Caco-2 (cell line): ENCODE data around the gene SKAP1. TPM values are rescaled to one million over a fixed set of nuclear protein-coding genes. Genes with fewer than 3 reads are reported as not detected.
A peak's percentile ranks its signal among the peaks of the same experiment; 100 is the strongest.

Source experiments
- BruUV-seq: library from RNA; stranded (reverse); fragments of 400-500 nt; replicated peaks from 2 replicates; lab custom pipeline; 2021; lab: Mats Ljungman, UMichigan
- CTCF ChIA-PET: fragments of 300-600 bp; sonication (Branson Sonifier 250); formaldehyde crosslinking; loops from one replicate; lab custom pipeline; 2022; ENCODE audit warnings: antibody characterized with exemption; lab: Charles Lee
- POLR2A ChIA-PET: fragments of 300-600 bp; sonication (Branson Sonifier 250); formaldehyde crosslinking; loops from one replicate; lab custom pipeline; 2022; ENCODE audit warnings: antibody characterized with exemption; lab: Charles Lee
- DNase-seq, 2 experiments: peaks; one replicate each; pipeline versions ENCODE4 v3.0.0 to v3.0.0-alpha.2; 2020 to 2022
- H3K27me3 ChIP-seq: replicated peaks from 2 replicates; pipeline ENCODE4 v1.6.0; 2011; ENCODE audit warnings: low read length; ENCODE audit not compliant: control insufficient read depth, insufficient read depth
- H3K36me3 ChIP-seq: 2 replicates; pipeline ENCODE4 v1.5.1; 2011; ENCODE audit warnings: low read length; ENCODE audit not compliant: control insufficient read depth, insufficient read depth
- H3K4me1 ChIP-seq: fragments of 250-450 bp; sonication (Bioruptor Pico); 2 replicates; pipeline ENCODE4 v1.5.1; 2020; ENCODE audit warnings: mild to moderate bottlenecking
- H3K4me3 ChIP-seq: 2 replicates; pipeline ENCODE4 v1.5.1; 2011; ENCODE audit warnings: low read depth, mild to moderate bottlenecking, control low read depth, low read length
- H3K9me3 ChIP-seq: fragments of 250-450 bp; sonication (Bioruptor Pico); 2 replicates; pipeline ENCODE4 v1.5.1; 2020; ENCODE audit warnings: mild to moderate bottlenecking, moderate library complexity
- H3K27ac Mint-ChIP-seq: one replicate; pipeline ENCODE4 v1.8.0; 2022; ENCODE audit warnings: mixed read lengths; ENCODE audit not compliant: unreplicated experiment
- H3K27me3 Mint-ChIP-seq: one replicate; pipeline ENCODE4 v1.8.0; 2022; ENCODE audit warnings: mixed read lengths; ENCODE audit not compliant: insufficient read depth, unreplicated experiment
- H3K36me3 Mint-ChIP-seq: one replicate; pipeline ENCODE4 v1.8.0; 2022; ENCODE audit warnings: mild to moderate bottlenecking, mixed read lengths; ENCODE audit not compliant: insufficient read depth, unreplicated experiment
- H3K4me1 Mint-ChIP-seq: one replicate; pipeline ENCODE4 v1.8.0; 2022; ENCODE audit warnings: low read depth, mixed read lengths; ENCODE audit not compliant: unreplicated experiment
- H3K4me3 Mint-ChIP-seq: one replicate; pipeline ENCODE4 v1.8.0; 2022; ENCODE audit warnings: mild to moderate bottlenecking, moderate library complexity, mixed read lengths; ENCODE audit not compliant: unreplicated experiment
- H3K9me3 Mint-ChIP-seq: one replicate; pipeline ENCODE4 v1.8.0; 2022; ENCODE audit warnings: mixed read lengths; ENCODE audit not compliant: unreplicated experiment
- CTCF ChIP-seq, 2 experiments: fragments of 200-600 bp in 1 of 2; IDR thresholded peaks; 1 replicate in 1 of 2; 2 replicates in 1 of 2; pipeline versions ENCODE4 v1.5.1 to v1.8.0; 2011 to 2022; ENCODE audit warnings: antibody characterized with exemption in 1 of 2, control low read depth in 1 of 2, inconsistent platforms in 1 of 2, low read depth in 1 of 2, low read length in 1 of 2, mild to moderate bottlenecking in 1 of 2, moderate library complexity in 1 of 2; ENCODE audit not compliant: insufficient read depth in 1 of 2, severe bottlenecking in 1 of 2, unreplicated experiment in 1 of 2
- intact Hi-C: fragments of 100-400 bp; cut with micrococcal nuclease; formaldehyde crosslinking; loops from one replicate; pipeline ENCODE4 v1.10.0; 2022; ENCODE audit not compliant: unreplicated experiment
- total RNA-seq: library from RNA; stranded (reverse); gene quantifications from 2 replicates; pipeline ENCODE4 v1.2.3, GENCODE V29; 2022

SKAP1 gene
- total RNA-seq, 1 experiment from 2014 or later, result 0.70 TPM

GRCh38 chr17:48229936-48230335, 200.1 kb downstream of the SKAP1 start:
- H3K4me3 Mint-ChIP-seq, result no peak overlapping the region
- no peak overlapping the region for H3K27ac Mint-ChIP-seq
- no peak overlapping the region for H3K4me3 ChIP-seq
- H3K4me1 ChIP-seq, result no peaks in the 10 kb centered on the region
- no peak for TF ChIP-seq CTCF (IDR thresholded peaks at IDR 0.05; ENCODE audit: insufficient read depth in 1 of 2, low read depth in 1 of 2, low read length in 1 of 2, severe bottlenecking in 1 of 2, unreplicated experiment in 1 of 2)
- no peaks in the 10 kb centered on the region for H3K9me3 Mint-ChIP-seq
- POLR2A ChIA-PET, result no interaction called here
- H3K36me3 Mint-ChIP-seq, result no peaks in the 10 kb centered on the region
- CTCF ChIA-PET, result interaction anchor here (1.6 kb wide), 1 partner anchor 14 kb away, joined by 7 read pairs; no protein-coding TSS in a partner anchor
- H3K9me3 ChIP-seq, result no peaks in the 10 kb centered on the region
- no TSS peak for BruUV-seq
- DNase-seq, result no peak
- H3K27me3 Mint-ChIP-seq, result no peaks in the 10 kb centered on the region
- no peaks in the 10 kb centered on the region for H3K4me1 Mint-ChIP-seq
- intact Hi-C loops, result no loop called here
- H3K36me3 ChIP-seq, result no peaks in the 10 kb centered on the region
- no peaks in the 10 kb centered on the region for H3K27me3 ChIP-seq

DNA sequence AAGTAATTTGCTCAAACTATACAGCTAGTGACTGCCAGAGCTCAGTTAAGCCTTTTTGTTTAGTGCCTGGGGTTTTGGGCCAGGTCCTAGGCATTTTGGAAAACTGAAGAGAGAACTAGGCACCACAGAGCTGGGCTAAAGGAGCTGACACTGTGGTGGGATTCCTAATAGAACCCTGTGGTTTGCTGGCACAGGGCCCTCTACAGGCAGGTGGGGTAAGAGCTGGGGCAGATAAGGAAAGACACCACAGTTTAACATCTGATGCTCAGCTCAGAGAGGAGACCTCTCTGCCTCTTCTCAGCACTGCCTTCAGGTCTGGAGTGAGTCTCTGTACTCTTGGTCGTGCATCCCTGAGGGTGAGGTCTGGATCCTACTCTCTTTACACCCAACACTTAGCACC, 201.3 kb downstream of the SKAP1 start:
- H3K4me1 Mint-ChIP-seq, result no peaks in the 10 kb centered on the region
- Histone ChIP-seq H3K36me3 (no peaks in the 10 kb centered on the region), H3K9me3 (no peaks in the 10 kb centered on the region), H3K4me3 (no peak overlapping the region), H3K4me1 (no peaks in the 10 kb centered on the region), H3K27me3 (no peaks in the 10 kb centered on the region)
- intact Hi-C loops, result no loop called here
- no peaks in the 10 kb centered on the region for H3K9me3 Mint-ChIP-seq
- no peak overlapping the region for H3K4me3 Mint-ChIP-seq
- no peak overlapping the region for H3K27ac Mint-ChIP-seq
- H3K36me3 Mint-ChIP-seq, result no peaks in the 10 kb centered on the region
- no peak for DNase-seq
- ChIA-PET POLR2A (no interaction called here), CTCF (interaction anchor here (0.5 to 1.6 kb wide), 15 partner anchors 11 to 650 kb away, joined by 3 to 7 read pairs (median 4); no protein-coding TSS in a partner anchor)
- H3K27me3 Mint-ChIP-seq, result no peaks in the 10 kb centered on the region
- BruUV-seq, result no TSS peak
- peak; percentile 39 to 58 for TF ChIP-seq CTCF (IDR thresholded peaks at IDR 0.05; ENCODE audit: insufficient read depth in 1 of 2, low read depth in 1 of 2, low read length in 1 of 2, severe bottlenecking in 1 of 2, unreplicated experiment in 1 of 2)

GRCh38 chr17:48225725-48226567, 204.1 kb downstream of the SKAP1 start:
- Mint-ChIP-seq H3K36me3 (no peaks in the 10 kb centered on the region), H3K4me3 (no peak overlapping the region), H3K9me3 (no peaks in the 10 kb centered on the region), H3K4me1 (no peaks in the 10 kb centered on the region), H3K27ac (no peak overlapping the region), H3K27me3 (no peaks in the 10 kb centered on the region)
- intact Hi-C loops, result no loop called here
- Histone ChIP-seq H3K27me3 (no peaks in the 10 kb centered on the region), H3K36me3 (no peaks in the 10 kb centered on the region), H3K4me3 (no peak overlapping the region), H3K9me3 (no peaks in the 10 kb centered on the region), H3K4me1 (no peaks in the 10 kb centered on the region)
- ChIA-PET POLR2A (interaction anchor here (0.5 kb wide), 1 partner anchor 608 kb away, joined by 5 read pairs; no protein-coding TSS in a partner anchor), CTCF (interaction anchor here (0.6 to 1.2 kb wide), 3 partner anchors 8 to 290 kb away, joined by 3 to 5 read pairs (median 3); no protein-coding TSS in a partner anchor)
- BruUV-seq, result no TSS peak
- no peak for TF ChIP-seq CTCF (IDR thresholded peaks at IDR 0.05; ENCODE audit: insufficient read depth in 1 of 2, low read depth in 1 of 2, low read length in 1 of 2, severe bottlenecking in 1 of 2, unreplicated experiment in 1 of 2)
- no peak for DNase-seq
